CD4-positive, CD25-positive, alpha-beta regulatory T cell (primary cell): ENCODE measurements around the gene ZNF366. TPM values are rescaled to one million over a fixed set of nuclear protein-coding genes. Genes with fewer than 3 reads are reported as not detected.

ENCODE experiments used
- ATAC-seq, 2 donors: fragments of 150-1000 bp; cut with Tn5 transposase; one replicate each; pipeline ENCODE4 v1.10.0; 2021; ENCODE audit warnings: low read depth in 2 of 2, moderate number of reproducible peaks in 2 of 2, moderate library complexity in 1 of 2
- DNase-seq, 3 donors: peaks; one replicate each; pipeline versions ENCODE4 v3.0.0 to v3.0.0-alpha.2; 2012 to 2022; ENCODE audit warnings: mixed read lengths in 1 of 3
- H3K27ac ChIP-seq: one replicate; pipeline ENCODE4 v1.7.0; 2013; ENCODE audit warnings: mild to moderate bottlenecking, low read length; ENCODE audit not compliant: insufficient read depth, poor library complexity, severe bottlenecking
- H3K27me3 ChIP-seq: one replicate; pipeline ENCODE4 v1.7.0; 2013; ENCODE audit warnings: low read length; ENCODE audit not compliant: control insufficient read depth, insufficient read depth
- H3K36me3 ChIP-seq: one replicate; pipeline ENCODE4 v1.7.0; 2013; ENCODE audit warnings: mild to moderate bottlenecking, low read length, moderate library complexity; ENCODE audit not compliant: control insufficient read depth, insufficient read depth
- H3K4me1 ChIP-seq: 2 replicates; pipeline ENCODE4 v1.7.0; 2013; ENCODE audit warnings: mild to moderate bottlenecking, low read length; ENCODE audit not compliant: insufficient read depth, control insufficient read depth, poor library complexity, severe bottlenecking
- H3K4me3 ChIP-seq: one replicate; pipeline ENCODE4 v1.7.0; 2013; ENCODE audit warnings: low read depth, mild to moderate bottlenecking, low read length, moderate library complexity
- H3K9me3 ChIP-seq, 2 experiments: 1 replicate in 1 of 2; 2 replicates in 1 of 2; pipeline ENCODE4 v1.7.0; 2013; ENCODE audit warnings: low read length in 2 of 2, mild to moderate bottlenecking in 1 of 2, moderate library complexity in 1 of 2; ENCODE audit not compliant: control insufficient read depth in 2 of 2
- H3K27ac Mint-ChIP-seq, 3 donors: one replicate each; pipeline ENCODE4 v1.8.0; 2020 to 2022; ENCODE audit warnings: mild to moderate bottlenecking in 3 of 3, mixed read lengths in 3 of 3, moderate library complexity in 2 of 3
- H3K27me3 Mint-ChIP-seq: one replicate; pipeline ENCODE4 v1.8.0; 2022; ENCODE audit warnings: mild to moderate bottlenecking, mixed read lengths
- H3K36me3 Mint-ChIP-seq: one replicate; pipeline ENCODE4 v1.8.0; 2020; ENCODE audit warnings: mixed read lengths
- H3K4me1 Mint-ChIP-seq, 4 donors: one replicate each; pipeline ENCODE4 v1.8.0; 2020 to 2022; ENCODE audit warnings: mixed read lengths in 4 of 4, mild to moderate bottlenecking in 1 of 4
- H3K4me3 Mint-ChIP-seq, 4 donors: one replicate each; pipeline ENCODE4 v1.8.0; 2020 to 2022; ENCODE audit warnings: mild to moderate bottlenecking in 4 of 4, mixed read lengths in 4 of 4, moderate library complexity in 3 of 4
- H3K9me3 Mint-ChIP-seq, 7 donors: one replicate each; pipeline ENCODE4 v1.8.0; 2020 to 2022; ENCODE audit warnings: mixed read lengths in 7 of 7, mild to moderate bottlenecking in 3 of 7, moderate library complexity in 2 of 7
- polyA plus RNA-seq, 4 donors: library from polyadenylated mRNA; unstranded; fragments of 300-500 nt; fragmentation: Illumina TruSeq; gene quantifications; one replicate each; pipeline ENCODE4 v1.2.3, GENCODE V29; 2021
- total RNA-seq: library from RNA; stranded (reverse); gene quantifications from one replicate; pipeline ENCODE4 v1.2.3, GENCODE V29; 2022

ZNF366 gene
- total and polyA plus RNA-seq, 5 donors from 2014 or later: not detected

GRCh38 chr5:72509401-72509800 lies 2.2 kb upstream of the ZNF366 start:
- Histone ChIP-seq H3K4me1 (no peaks in the 10 kb centered on the region), H3K4me3 (no peak overlapping the region), H3K27ac (no peak overlapping the region), H3K27me3 (peaks cover 3% of the 10 kb centered on the region), H3K9me3 (no peaks in the 10 kb centered on the region), H3K36me3 (no peaks in the 10 kb centered on the region)
- H3K27ac Mint-ChIP-seq: no peak overlapping the region
- ATAC-seq: no peak
- no peak overlapping the region for H3K4me3 Mint-ChIP-seq
- H3K27me3 Mint-ChIP-seq: peaks cover 17% of the 10 kb centered on the region
- H3K9me3 Mint-ChIP-seq: no peaks in the 10 kb centered on the region
- H3K36me3 Mint-ChIP-seq: no peaks in the 10 kb centered on the region
- no peak for DNase-seq
- H3K4me1 Mint-ChIP-seq: no peaks in the 10 kb centered on the region

GRCh38 chr5:72508241-72509170 lies 1.3 kb upstream of the ZNF366 start:
- DNase-seq (no peak), ATAC-seq (peak in 1 of 2 donors; percentile 39)
- peak overlapping the region in 1 of 3 donors; percentile 30 for H3K27ac Mint-ChIP-seq
- peaks cover 4% of the 10 kb centered on the region for H3K27me3 ChIP-seq
- no peaks in the 10 kb centered on the region for H3K4me1 ChIP-seq
- peaks cover 17% of the 10 kb centered on the region for H3K27me3 Mint-ChIP-seq
- no peak overlapping the region for H3K4me3 ChIP-seq
- H3K4me3 Mint-ChIP-seq: no peak overlapping the region
- H3K27ac ChIP-seq: no peak overlapping the region
- no peaks in the 10 kb centered on the region for H3K9me3 ChIP-seq
- no peaks in the 10 kb centered on the region for H3K9me3 Mint-ChIP-seq
- no peaks in the 10 kb centered on the region for H3K36me3 Mint-ChIP-seq
- no peaks in the 10 kb centered on the region for H3K36me3 ChIP-seq
- H3K4me1 Mint-ChIP-seq: no peaks in the 10 kb centered on the region

GRCh38 chr5:72507907-72508238 lies 663 bp upstream of the ZNF366 start:
- no peaks in the 10 kb centered on the region for H3K36me3 ChIP-seq
- H3K9me3 ChIP-seq: no peaks in the 10 kb centered on the region
- H3K4me3 Mint-ChIP-seq: no peak overlapping the region
- H3K9me3 Mint-ChIP-seq: no peaks in the 10 kb centered on the region
- H3K27ac ChIP-seq: no peak overlapping the region
- ATAC-seq (no peak), DNase-seq (no peak)
- peaks cover 5% of the 10 kb centered on the region for H3K27me3 ChIP-seq
- no peaks in the 10 kb centered on the region for H3K4me1 ChIP-seq
- H3K36me3 Mint-ChIP-seq: no peaks in the 10 kb centered on the region
- H3K27ac Mint-ChIP-seq: no peak overlapping the region
- peaks cover 17% of the 10 kb centered on the region for H3K27me3 Mint-ChIP-seq
- no peak overlapping the region for H3K4me3 ChIP-seq
- H3K4me1 Mint-ChIP-seq: no peaks in the 10 kb centered on the region

GRCh38 chr5:72506158-72506549 lies 1.1 kb downstream of the ZNF366 start:
- H3K36me3 Mint-ChIP-seq: no peaks in the 10 kb centered on the region
- Histone ChIP-seq H3K36me3 (no peaks in the 10 kb centered on the region), H3K27me3 (peaks cover 5% of the 10 kb centered on the region), H3K9me3 (no peaks in the 10 kb centered on the region), H3K4me1 (no peaks in the 10 kb centered on the region), H3K4me3 (no peak overlapping the region), H3K27ac (no peak overlapping the region)
- peaks cover 17% of the 10 kb centered on the region for H3K27me3 Mint-ChIP-seq
- no peak overlapping the region for H3K27ac Mint-ChIP-seq
- ATAC-seq: no peak
- H3K9me3 Mint-ChIP-seq: peaks cover 0 to 8% (median 0%) of the 10 kb centered on the region in 7 donors
- H3K4me1 Mint-ChIP-seq: no peaks in the 10 kb centered on the region
- no peak overlapping the region for H3K4me3 Mint-ChIP-seq
- DNase-seq: no peak

- no peaks in the 10 kb centered on the region for H3K36me3 Mint-ChIP-seq
- Histone ChIP-seq H3K4me3 (no peak overlapping the region), H3K27ac (no peak overlapping the region), H3K36me3 (no peaks in the 10 kb centered on the region), H3K9me3 (no peaks in the 10 kb centered on the region), H3K27me3 (peaks cover 5% of the 10 kb centered on the region), H3K4me1 (no peaks in the 10 kb centered on the region)
- no peaks in the 10 kb centered on the region for H3K4me1 Mint-ChIP-seq
- H3K4me3 Mint-ChIP-seq: no peak overlapping the region
- H3K27me3 Mint-ChIP-seq: peaks cover 17% of the 10 kb centered on the region
- no peak for ATAC-seq
- peaks cover 0 to 8% (median 0%) of the 10 kb centered on the region in 7 donors for H3K9me3 Mint-ChIP-seq
- no peak overlapping the region for H3K27ac Mint-ChIP-seq
- DNase-seq: no peak
Measured at GRCh38 chr5:72505539-72506157, 1.6 kb downstream of the ZNF366 start.

- DNase-seq (no peak), ATAC-seq (no peak)
- Histone ChIP-seq H3K9me3 (no peaks in the 10 kb centered on the region), H3K27me3 (peaks cover 5% of the 10 kb centered on the region), H3K36me3 (no peaks in the 10 kb centered on the region), H3K4me3 (no peak overlapping the region), H3K4me1 (no peaks in the 10 kb centered on the region), H3K27ac (no peak overlapping the region)
- Mint-ChIP-seq H3K27ac (no peak overlapping the region), H3K4me1 (no peaks in the 10 kb centered on the region), H3K4me3 (no peak overlapping the region), H3K27me3 (peaks cover 17% of the 10 kb centered on the region), H3K9me3 (peaks cover 0 to 8% (median 0%) of the 10 kb centered on the region in 7 donors), H3K36me3 (no peaks in the 10 kb centered on the region)
Measured at GRCh38 chr5:72505016-72505415, 2.2 kb downstream of the ZNF366 start.

GRCh38 chr5:72503888-72504491 lies 3.2 kb downstream of the ZNF366 start:
- H3K9me3 Mint-ChIP-seq: peaks cover 0 to 8% (median 0%) of the 10 kb centered on the region in 7 donors
- Histone ChIP-seq H3K4me3 (no peak overlapping the region), H3K36me3 (no peaks in the 10 kb centered on the region), H3K4me1 (no peaks in the 10 kb centered on the region), H3K9me3 (no peaks in the 10 kb centered on the region), H3K27ac (no peak overlapping the region), H3K27me3 (peaks cover 5% of the 10 kb centered on the region)
- no peaks in the 10 kb centered on the region for H3K36me3 Mint-ChIP-seq
- no peak overlapping the region for H3K27ac Mint-ChIP-seq
- H3K27me3 Mint-ChIP-seq: peaks cover 22% of the 10 kb centered on the region
- ATAC-seq (no peak), DNase-seq (no peak)
- H3K4me1 Mint-ChIP-seq: no peaks in the 10 kb centered on the region
- H3K4me3 Mint-ChIP-seq: no peak overlapping the region
